Measurements from ENCODE around the gene LYRM4.

Gene LYRM4

GRCh38 chr6:5102267-5102970, 158.3 kb downstream of the LYRM4 start:
- no peak for DNase-seq (ENCODE audit: low read depth in 2 of 2, low spot score in 1 of 2)

GRCh38 chr6:5100806-5101205, 159.9 kb downstream of the LYRM4 start:
- no peak for DNase-seq (ENCODE audit: low read depth in 2 of 2, low spot score in 1 of 2)

- no peak for DNase-seq (ENCODE audit: low read depth in 2 of 2, low spot score in 1 of 2)
These were observed 161.2 kb downstream of the LYRM4 start for GRCh38 chr6:5099537-5099936.

- no peak for DNase-seq (ENCODE audit: low read depth in 2 of 2, low spot score in 1 of 2)
These were observed 162.1 kb downstream of the LYRM4 start for GRCh38 chr6:5098501-5099270.

- DNase-seq (ENCODE audit: low read depth in 2 of 2, low spot score in 1 of 2): no peak
These were observed 164.3 kb downstream of the LYRM4 start for GRCh38 chr6:5096482-5096881.

- DNase-seq (ENCODE audit: low read depth in 2 of 2, low spot score in 1 of 2): no peak
These were observed 165.5 kb downstream of the LYRM4 start for GRCh38 chr6:5095236-5095635.

GRCh38 chr6:5094327-5094726, 166.4 kb downstream of the LYRM4 start:
- no peak for DNase-seq (ENCODE audit: low read depth in 2 of 2, low spot score in 1 of 2)

- no peak for DNase-seq (ENCODE audit: low read depth in 2 of 2, low spot score in 1 of 2)
These were observed 167.3 kb downstream of the LYRM4 start for GRCh38 chr6:5093231-5094015.

GRCh38 chr6:5091210-5092069, 169.3 kb downstream of the LYRM4 start:
- no peak for DNase-seq (ENCODE audit: low read depth in 2 of 2, low spot score in 1 of 2)

- no peak for DNase-seq (ENCODE audit: low read depth in 2 of 2, low spot score in 1 of 2)
These were observed 170.1 kb downstream of the LYRM4 start for GRCh38 chr6:5090603-5091002.

- DNase-seq (ENCODE audit: low read depth in 2 of 2, low spot score in 1 of 2): no peak
These were observed 171.0 kb downstream of the LYRM4 start for GRCh38 chr6:5089481-5090438.

- DNase-seq (ENCODE audit: low read depth in 2 of 2, low spot score in 1 of 2): no peak
These were observed 172.0 kb downstream of the LYRM4 start for GRCh38 chr6:5088780-5089179.

GRCh38 chr6:5087389-5087788, 173.4 kb downstream of the LYRM4 start:
- no peak for DNase-seq (ENCODE audit: low read depth in 2 of 2, low spot score in 1 of 2)

- no peak for DNase-seq (ENCODE audit: low read depth in 2 of 2, low spot score in 1 of 2)
These were observed 174.4 kb downstream of the LYRM4 start for GRCh38 chr6:5086294-5086890.

- DNase-seq (ENCODE audit: low read depth in 2 of 2, low spot score in 1 of 2): no peak
These were observed 175.0 kb downstream of the LYRM4 start for GRCh38 chr6:5085648-5086293.

GRCh38 chr6:5084781-5085647, 175.7 kb downstream of the LYRM4 start, which contains the start of gene PPP1R3G:
PPP1R3G (plus strand) TSS chr6:5085341; CDS start chr6:5085486, 145 bp downstream.
- DNase-seq (ENCODE audit: low read depth in 2 of 2, low spot score in 1 of 2): no peak

GRCh38 chr6:5084360-5084780, 176.4 kb downstream of the LYRM4 start:
- DNase-seq (ENCODE audit: low read depth in 2 of 2, low spot score in 1 of 2): no peak
